HS-5 (cell line): Measurements from ENCODE around the gene SLC9A3.

Experiments used
- DNase-seq: peaks from one replicate; pipeline ENCODE4 v3.0.0-alpha.2; 2012; ENCODE audit warnings: low read depth

Gene SLC9A3

GRCh38 chr5:442335-443238 lies 81.7 kb downstream of the SLC9A3 start, which contains the start of gene EXOC3:
TSS of gene EXOC3 (plus strand) at chr5:443176. CDS start at chr5:446206, 3,030 bp downstream.
- DNase-seq: peak; percentile 19

GRCh38 chr5:441996-442334 lies 82.3 kb downstream of the SLC9A3 start:
- no peak for DNase-seq

DNA sequence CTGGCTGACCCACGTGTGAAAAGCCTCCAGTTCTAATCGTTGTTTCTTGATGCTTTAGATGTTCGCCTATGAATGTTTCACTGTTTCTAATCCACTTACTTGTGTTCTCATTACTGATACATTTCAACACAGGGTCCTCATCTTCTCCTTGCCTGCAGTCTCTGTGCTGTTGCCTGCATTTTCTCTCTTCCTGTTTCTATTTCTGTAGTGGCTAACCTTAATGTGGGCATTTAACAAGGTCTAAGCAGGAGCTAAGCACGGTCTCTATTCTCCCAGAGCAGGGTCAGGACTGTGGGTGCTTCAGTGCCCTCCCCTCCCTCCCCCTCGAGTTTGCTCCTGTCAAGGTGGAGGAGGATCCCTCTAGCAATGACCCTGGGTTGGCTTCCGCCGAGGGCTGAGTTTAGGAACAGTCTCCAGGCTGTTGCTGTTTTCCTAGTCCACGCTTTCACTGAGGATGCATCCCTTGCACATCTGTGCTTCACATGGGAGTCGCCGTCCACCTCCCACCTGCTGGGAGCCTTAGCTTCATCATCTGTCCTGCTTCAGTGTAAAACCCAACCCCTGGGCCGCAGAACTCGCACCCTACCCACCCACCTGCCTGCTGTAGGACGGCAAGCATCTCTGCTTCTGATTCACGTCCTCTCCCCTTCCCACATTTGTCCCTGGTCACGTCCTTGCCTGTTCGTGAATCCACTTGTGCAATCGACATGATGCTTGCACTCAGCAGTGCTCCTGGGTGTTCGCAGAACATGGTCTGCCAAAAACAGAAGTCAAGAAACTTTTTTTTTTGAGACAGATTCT lies 83.6 kb downstream of the SLC9A3 start:
- DNase-seq: no peak

DNA sequence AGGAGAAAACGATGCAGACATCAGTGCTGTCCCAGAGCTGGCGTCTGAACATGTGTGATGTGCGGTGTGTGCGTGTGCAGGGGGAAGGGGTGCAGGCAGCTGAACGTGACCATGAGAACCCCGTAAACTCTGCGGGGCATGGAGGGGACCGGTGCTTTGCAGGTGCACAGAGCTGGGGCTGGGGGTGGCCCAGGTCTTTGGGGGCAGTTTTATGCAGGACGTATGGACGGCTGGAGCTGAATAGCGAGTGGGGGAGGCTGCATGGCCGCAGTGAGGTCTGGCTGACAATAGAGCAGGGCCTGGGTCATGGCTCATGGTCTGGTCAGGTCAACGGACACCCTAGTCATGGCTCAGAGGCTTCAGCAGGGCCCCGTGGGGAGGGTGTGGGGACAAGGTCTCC lies 84.6 kb downstream of the SLC9A3 start:
- no peak for DNase-seq

- DNase-seq: no peak
These were observed 85.1 kb downstream of the SLC9A3 start for GRCh38 chr5:439181-439580.

- DNase-seq: no peak
These were observed 85.7 kb downstream of the SLC9A3 start for GRCh38 chr5:438481-438981.

DNA sequence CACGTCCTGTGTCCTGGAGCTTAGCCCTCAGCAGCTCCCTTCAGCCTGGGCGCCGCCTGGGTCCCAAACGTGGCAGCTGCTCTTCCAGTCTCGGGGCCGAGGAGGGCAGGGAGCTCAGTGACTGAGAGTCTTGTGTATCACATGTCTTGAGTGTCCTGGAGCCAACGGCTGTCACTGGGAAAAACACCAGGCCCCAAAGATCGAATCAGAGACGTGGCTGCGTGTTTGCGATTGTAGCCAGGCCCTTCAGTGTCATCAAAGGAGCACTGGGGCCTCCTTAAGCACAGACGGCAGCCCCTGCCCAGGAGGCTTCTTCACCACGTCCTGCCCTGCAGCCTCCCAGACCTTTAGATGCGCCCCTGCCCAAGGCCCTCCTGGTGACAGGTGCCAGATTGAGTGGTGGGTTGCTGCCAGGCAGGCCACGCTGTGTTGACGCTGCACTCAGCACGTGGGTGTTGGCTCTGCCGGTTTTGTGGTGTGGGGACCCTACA lies 86.9 kb downstream of the SLC9A3 start:
- DNase-seq: no peak

DNA sequence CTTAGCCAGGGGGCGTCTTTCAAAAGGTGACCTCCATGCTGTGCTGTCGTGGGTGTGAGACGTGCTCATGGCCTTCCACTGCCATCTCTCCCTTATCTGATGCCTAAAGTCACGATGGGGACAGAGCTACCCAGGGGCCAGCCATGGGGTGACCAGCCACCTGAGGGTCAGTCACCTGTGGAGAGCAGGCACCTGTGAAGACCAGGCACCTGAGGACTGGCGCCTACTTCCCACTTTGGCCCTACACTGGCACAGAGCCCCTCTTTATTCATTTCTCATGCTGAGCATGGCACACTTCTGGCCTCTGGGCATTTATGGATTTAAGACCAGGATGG lies 87.6 kb downstream of the SLC9A3 start:
- DNase-seq: no peak

DNA sequence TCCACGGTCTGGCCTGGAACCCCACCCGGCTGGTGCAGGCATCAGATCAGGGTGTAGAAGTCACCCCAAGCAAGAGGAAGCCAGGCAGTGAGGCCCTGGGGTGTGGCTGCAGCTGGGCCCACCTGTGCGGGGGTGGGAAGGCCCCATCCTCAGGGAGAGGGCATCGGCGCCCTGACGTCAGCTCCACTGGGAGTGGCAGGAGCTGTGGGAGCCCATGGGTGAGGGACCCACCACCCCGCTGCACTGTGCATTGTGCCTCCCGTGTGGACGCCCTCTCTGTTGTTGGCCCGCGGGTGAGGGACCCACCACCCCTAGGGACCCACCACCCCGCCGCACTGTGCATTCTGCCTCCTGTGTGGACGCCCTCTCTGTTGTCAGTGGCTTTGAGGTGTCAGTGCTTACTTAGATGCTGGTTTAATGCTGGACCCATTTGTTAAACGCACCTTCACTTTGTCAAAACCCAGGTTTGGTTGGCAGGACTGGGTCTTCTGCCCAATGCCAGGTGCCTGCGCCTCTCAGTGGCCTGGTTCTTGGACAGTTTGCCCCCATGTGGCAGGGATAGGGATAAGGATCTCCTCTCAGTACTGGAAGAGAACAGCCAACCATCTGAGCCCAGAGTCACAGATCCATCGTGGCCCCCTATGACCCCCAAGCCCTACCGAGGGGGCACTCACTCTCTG lies 88.1 kb downstream of the SLC9A3 start:
- DNase-seq: no peak

- no peak for DNase-seq
These were observed 89.0 kb downstream of the SLC9A3 start for GRCh38 chr5:435156-435790.

DNA sequence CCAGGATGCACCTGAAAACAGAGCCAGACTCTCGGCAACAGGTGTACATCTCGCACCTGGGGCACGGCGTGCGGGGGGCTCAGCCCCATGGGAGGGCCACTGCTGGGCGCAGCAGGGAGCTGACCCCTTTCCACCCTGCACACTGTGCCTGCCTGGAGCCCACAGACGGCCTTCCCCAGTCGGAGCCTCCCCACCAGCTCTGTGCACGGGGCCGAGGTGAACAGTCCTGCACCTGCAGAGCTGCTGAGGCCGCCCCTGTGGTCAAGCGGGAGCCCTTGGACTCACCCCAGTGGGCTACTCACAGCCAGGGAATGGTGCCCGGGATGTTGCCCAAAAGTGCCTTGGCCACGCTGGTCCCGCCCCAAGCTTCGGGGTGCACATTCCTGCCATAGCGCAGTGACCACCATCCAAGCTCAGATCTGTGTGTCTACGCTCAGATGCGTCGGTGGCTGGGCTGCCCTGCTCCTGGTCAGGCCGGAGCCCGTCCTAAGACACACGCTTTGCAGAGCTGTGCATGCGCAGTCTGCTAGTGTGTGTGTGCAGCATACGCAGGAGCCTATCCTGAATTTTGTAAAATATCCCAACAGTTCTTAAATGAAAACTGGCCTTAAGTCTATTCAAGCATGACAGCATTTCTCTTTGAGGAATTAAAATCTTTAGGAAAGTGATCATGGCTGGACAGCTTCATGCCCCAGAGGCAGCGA lies 89.7 kb downstream of the SLC9A3 start:
- no peak for DNase-seq

GRCh38 chr5:433836-434235 lies 90.4 kb downstream of the SLC9A3 start:
- no peak for DNase-seq

DNA sequence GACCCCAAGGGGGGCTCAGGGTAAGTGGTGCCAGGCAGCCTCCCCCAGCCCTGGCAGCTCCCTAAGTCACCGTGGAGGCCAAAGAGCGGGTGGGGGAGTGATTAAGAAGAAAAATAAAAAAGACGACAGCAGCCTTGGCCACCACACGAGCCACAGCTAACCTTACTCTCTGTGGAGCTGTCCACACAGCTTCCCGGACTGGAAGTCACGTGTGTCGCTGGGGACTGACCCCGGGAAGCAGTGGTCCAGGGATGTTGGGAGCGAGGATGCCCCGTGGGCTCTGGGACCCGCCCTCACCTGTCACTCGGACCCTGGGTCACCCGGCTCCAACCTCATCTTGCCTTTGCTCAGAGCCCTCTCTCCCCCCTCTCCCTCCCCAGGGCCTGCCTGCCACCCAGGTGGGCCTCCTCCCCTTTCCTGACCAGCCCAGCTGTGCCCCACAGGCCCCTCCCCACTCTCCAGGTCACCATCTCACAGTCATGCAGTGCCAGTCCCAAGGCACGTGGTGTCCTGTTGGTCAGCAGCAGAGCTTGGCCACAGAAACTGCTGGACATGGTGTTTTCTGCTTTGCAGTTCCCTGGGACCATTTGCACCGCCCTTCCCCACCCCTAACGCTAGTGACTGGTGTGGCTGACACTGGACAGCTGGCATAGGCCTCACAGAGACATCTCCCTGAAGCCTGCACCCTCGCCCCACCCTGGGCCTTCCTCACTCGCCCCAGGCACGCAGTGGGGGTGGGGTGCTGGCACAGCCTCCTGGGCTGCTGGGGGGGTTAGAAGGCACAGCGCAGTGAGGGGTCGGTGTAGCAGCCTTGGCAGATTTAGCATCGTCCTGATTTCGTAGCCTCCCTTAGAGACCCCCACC lies 91.1 kb downstream of the SLC9A3 start:
- DNase-seq: no peak

GRCh38 chr5:432201-432927 lies 91.9 kb downstream of the SLC9A3 start:
- no peak for DNase-seq

DNA sequence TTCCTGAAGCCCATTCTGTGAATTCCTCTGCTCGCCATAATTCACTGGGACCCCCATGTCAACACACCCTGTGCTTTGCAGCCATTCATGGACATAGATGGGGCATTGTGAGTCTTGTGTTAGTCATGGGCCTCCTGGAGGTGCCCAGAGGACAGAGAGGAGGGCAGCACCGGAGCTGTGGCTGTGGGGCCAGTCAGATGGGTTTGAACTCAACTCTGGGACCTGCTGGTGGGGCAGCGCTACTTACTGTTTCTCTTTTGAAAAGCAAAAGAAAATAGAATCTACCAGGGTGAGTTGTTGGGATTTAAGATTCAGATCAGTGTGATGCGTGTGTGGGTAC lies 92.6 kb downstream of the SLC9A3 start:
- no peak for DNase-seq

GRCh38 chr5:431001-431710 lies 93.1 kb downstream of the SLC9A3 start:
- DNase-seq: no peak

DNA sequence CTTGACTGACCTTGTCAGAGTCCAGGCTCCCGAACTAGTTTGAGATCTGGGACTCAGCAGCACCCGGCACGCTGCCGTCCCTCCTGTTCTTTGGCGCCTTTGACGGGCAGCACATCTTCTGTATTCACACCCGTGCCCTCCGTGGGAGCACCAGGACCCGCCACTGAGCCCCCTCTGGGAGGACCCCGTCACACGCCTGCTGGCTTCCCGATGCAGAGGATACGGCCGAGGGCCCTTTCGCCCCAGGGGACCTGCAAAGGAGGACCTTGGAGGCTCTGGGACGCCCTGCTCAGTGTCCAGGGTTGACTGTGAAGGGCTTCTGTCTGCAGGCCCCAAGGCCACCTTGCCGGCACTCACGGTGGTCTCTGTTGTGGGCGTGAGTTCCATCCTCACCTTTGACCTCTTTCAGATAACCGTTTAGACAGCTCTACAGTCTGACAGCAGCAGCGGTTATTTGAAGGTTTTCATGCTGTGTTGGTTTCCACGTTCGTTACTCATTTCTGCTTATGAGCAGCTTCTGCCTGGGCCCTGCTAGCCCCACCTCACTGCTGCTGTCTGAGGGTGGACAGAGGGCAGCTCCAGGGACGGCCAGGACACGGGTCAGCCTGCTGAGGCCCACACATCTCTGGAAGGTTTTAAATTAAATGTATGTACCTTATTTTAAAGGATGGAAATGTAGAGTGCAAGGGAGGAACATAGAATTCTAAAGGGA lies 93.9 kb downstream of the SLC9A3 start:
- DNase-seq: no peak

DNA sequence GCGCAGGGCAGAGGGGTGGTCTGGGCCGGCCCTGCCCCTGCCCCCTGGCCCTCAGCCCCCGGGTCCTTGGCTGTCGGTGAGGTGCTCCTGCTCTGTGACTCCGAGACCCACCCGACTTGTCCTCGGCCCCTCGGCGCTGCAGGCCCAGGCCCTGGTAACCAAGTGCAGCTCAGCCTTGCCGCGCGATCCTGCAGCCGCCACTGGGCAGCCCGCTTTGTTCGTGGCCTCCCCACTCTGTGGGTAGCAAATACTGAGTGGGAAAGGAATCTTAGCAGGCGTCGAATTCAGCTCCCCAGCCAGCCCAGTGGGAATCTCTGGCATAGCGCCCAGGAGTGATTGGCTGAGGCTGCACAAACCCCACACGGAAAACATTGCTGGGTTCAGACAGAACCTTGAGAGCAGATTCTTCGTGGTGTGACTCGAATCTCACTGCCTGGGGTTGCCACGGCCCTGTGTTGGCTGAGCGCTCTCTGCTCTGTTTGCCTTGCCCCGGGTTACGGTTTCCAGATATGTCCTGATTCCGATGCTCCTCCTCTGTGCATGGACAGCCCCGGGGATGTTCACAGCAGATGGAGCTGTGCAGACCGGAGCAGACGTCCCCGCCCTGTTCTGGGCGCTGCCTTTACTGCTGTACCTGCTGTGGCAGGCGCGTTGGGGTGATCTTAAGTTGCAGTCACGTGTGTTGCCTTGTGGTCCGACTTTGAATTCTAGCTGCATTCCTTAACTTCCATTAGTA lies 94.6 kb downstream of the SLC9A3 start:
- no peak for DNase-seq
